Neural cell (in vitro differentiated cells): ENCODE measurements around the gene FIBCD1. TPM values are rescaled to one million over a fixed set of nuclear protein-coding genes. Genes with fewer than 3 reads are reported as not detected.

ENCODE experiments used
- H2AFZ ChIP-seq: fragments of 200-600, 300-800 bp; sonication (generic), shearing (Covaris generic); 2 replicates; pipeline ENCODE4 v1.6.0; 2014; ENCODE audit warnings: low read depth, mild to moderate bottlenecking, antibody characterized with exemption, low read length, moderate library complexity
- H3F3A ChIP-seq: fragments of 200-600 bp; shearing (Covaris generic); 2 replicates; pipeline ENCODE4 v1.6.1; 2016; ENCODE audit warnings: mild to moderate bottlenecking, moderate library complexity, mixed read lengths, antibody characterized with exemption, low read length; ENCODE audit not compliant: insufficient read depth, poor library complexity, severe bottlenecking
- H3K27ac ChIP-seq: fragments of 200-600, 300-800 bp; sonication (generic), shearing (Covaris generic); 2 replicates; pipeline ENCODE4 v1.5.1; 2014; ENCODE audit warnings: mild to moderate bottlenecking, low read length, moderate library complexity
- H3K27me3 ChIP-seq: fragments of 300-800, 200-600 bp; sonication (generic), shearing (Covaris generic); 2 replicates; pipeline ENCODE4 v1.6.0; 2014; ENCODE audit warnings: mild to moderate bottlenecking, low read depth, low read length, moderate library complexity; ENCODE audit not compliant: insufficient read depth
- H3K36me3 ChIP-seq: fragments of 300-800, 200-600 bp; sonication (generic), shearing (Covaris generic); 2 replicates; pipeline ENCODE4 v1.5.1; 2014; ENCODE audit warnings: mild to moderate bottlenecking, antibody characterized with exemption, low read length, moderate library complexity; ENCODE audit not compliant: insufficient read depth
- H3K4me2 ChIP-seq: fragments of 300-800, 200-600 bp; sonication (generic), shearing (Covaris generic); 2 replicates; pipeline ENCODE4 v1.6.0; 2014; ENCODE audit warnings: mild to moderate bottlenecking, low read length
- H3K4me3 ChIP-seq: fragments of 300-800, 200-600 bp; sonication (generic), shearing (Covaris generic); 2 replicates; pipeline ENCODE4 v1.5.1; 2014; ENCODE audit warnings: mild to moderate bottlenecking, low read length, moderate library complexity
- H3K79me2 ChIP-seq: fragments of 200-600 bp; shearing (Covaris generic); replicated peaks from 2 replicates; pipeline ENCODE4 v1.6.0; 2014; ENCODE audit warnings: mild to moderate bottlenecking, low read length, moderate library complexity; ENCODE audit not compliant: insufficient read depth
- H3K9ac ChIP-seq: fragments of 300-800, 200-600 bp; sonication (generic), shearing (Covaris generic); 2 replicates; pipeline ENCODE4 v1.6.1; 2016; ENCODE audit warnings: mild to moderate bottlenecking, low read length, mixed read lengths
- H3K9me2 ChIP-seq: fragments of 200-600 bp; shearing (Covaris generic); 2 replicates; pipeline ENCODE4 v1.6.1; 2016; ENCODE audit warnings: mild to moderate bottlenecking, low read length, mixed read lengths; ENCODE audit not compliant: insufficient read depth
- H3K9me3 ChIP-seq: fragments of 200-600, 300-800 bp; sonication (generic), shearing (Covaris generic); 2 replicates; pipeline ENCODE4 v1.6.1; 2016; ENCODE audit warnings: mild to moderate bottlenecking, mixed run types, low read length, moderate library complexity, mixed read lengths
- H4K20me1 ChIP-seq: fragments of 200-600 bp; shearing (Covaris generic); 2 replicates; pipeline ENCODE4 v1.6.1; 2016; ENCODE audit warnings: mild to moderate bottlenecking, mixed run types; ENCODE audit not compliant: insufficient read depth
- EP300 ChIP-seq: fragments of 450-650 bp; conservative IDR thresholded peaks from 2 replicates; pipeline ENCODE4 v1.6.1; 2014; ENCODE audit warnings: antibody characterized with exemption, mild to moderate bottlenecking, moderate library complexity; ENCODE audit not compliant: poor library complexity, severe bottlenecking
- EZH2 ChIP-seq: fragments of 200-600, 300-800 bp; shearing (Covaris generic), sonication (generic); IDR thresholded peaks from 2 replicates; pipeline ENCODE4 v1.6.1; 2014; ENCODE audit warnings: antibody characterized with exemption, low read length, borderline replicate concordance, mild to moderate bottlenecking; ENCODE audit not compliant: insufficient read depth, poor library complexity, severe bottlenecking
- MXI1 ChIP-seq: fragments of 450-650 bp; conservative IDR thresholded peaks from 2 replicates; pipeline ENCODE4 v1.6.1; 2014; ENCODE audit warnings: antibody characterized with exemption, mild to moderate bottlenecking; ENCODE audit not compliant: poor library complexity, severe bottlenecking
- POLR2AphosphoS5 ChIP-seq: IDR thresholded peaks from 2 replicates; pipeline ENCODE4 v1.6.1; 2012
- RAD21 ChIP-seq: fragments of 450-650 bp; conservative IDR thresholded peaks from 2 replicates; pipeline ENCODE4 v1.6.1; 2014; ENCODE audit warnings: antibody characterized with exemption, mild to moderate bottlenecking, moderate library complexity
- SMC3 ChIP-seq: fragments of 450-650 bp; conservative IDR thresholded peaks from 2 replicates; pipeline ENCODE4 v1.6.1; 2014; ENCODE audit warnings: antibody characterized with exemption, mild to moderate bottlenecking, moderate library complexity; ENCODE audit not compliant: poor library complexity
- TAF1 ChIP-seq: IDR thresholded peaks from 2 replicates; pipeline ENCODE4 v1.6.1; 2012; ENCODE audit warnings: low read depth
- polyA plus RNA-seq: library from polyadenylated mRNA; depleted of rRNA; stranded (reverse); fragments of >200 nt; gene quantifications from 2 replicates; pipeline ENCODE4 v1.2.3, GENCODE V29; 2014
- TF ChIP-seq, protein P1 (sequence below): IDR thresholded peaks from 2 replicates; pipeline ENCODE4 v1.6.1; 2012; ENCODE audit warnings: borderline replicate concordance
- TF ChIP-seq, protein P2 (sequence below): fragments of 450-650 bp; IDR thresholded peaks from 2 replicates; pipeline ENCODE4 v1.5.1; 2014; ENCODE audit warnings: antibody characterized with exemption, mild to moderate bottlenecking, moderate library complexity; ENCODE audit not compliant: poor library complexity, severe bottlenecking

Gene FIBCD1
- polyA plus RNA-seq, 1 donor from 2014 or later: 2.7 TPM

DNA sequence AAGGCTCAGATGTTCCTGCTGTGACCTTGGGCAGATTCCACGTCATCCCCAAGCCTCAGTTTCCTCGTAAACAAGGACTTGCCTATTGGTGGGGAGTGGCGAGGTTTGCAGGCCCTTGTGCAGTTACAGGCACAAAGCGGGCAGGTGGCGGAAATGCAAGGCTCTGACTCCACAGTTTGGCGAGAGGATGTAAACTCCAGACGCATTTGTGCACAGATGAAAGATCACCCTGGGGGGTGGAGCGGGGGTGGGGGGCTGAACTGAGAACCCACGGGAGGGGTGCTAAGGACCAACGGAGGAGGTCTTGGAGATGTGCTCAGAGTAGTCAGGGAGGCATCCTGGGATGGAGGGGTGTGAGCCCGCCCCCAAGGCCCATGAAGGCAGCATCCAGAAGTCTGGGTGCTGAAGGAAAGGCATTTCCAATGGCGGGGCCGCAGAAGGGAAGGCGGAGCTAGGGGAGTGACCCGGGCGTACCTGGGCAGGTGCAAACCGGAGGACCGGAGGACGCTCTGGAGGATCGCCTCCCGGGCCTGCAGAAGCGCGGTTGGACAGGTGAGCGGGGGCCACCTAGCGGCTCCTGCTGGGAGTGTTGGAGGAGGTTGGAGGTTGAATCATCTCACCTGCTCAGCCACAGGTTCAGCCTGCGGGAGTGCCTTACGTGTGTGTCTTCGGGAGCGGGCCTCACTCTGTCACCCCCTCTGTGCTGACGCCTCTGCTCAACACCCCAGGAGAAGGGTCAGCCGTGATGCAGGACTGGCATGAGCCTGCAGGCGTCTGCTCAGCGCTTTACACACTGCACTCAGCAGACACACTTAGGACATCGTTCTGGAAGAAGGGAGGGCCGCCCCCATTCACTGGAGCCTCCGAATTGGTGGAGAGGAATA lies 1.9 kb upstream of the FIBCD1 start:
- no peak for TF ChIP-seq TAF1
- TF ChIP-seq POLR2AphosphoS5: no peak
- TF ChIP-seq EP300: no peak
- TF ChIP-seq EZH2: no peak
- TF ChIP-seq SMC3: peak; percentile 91
- TF ChIP-seq MXI1: no peak
- TF ChIP-seq, protein P1, sequence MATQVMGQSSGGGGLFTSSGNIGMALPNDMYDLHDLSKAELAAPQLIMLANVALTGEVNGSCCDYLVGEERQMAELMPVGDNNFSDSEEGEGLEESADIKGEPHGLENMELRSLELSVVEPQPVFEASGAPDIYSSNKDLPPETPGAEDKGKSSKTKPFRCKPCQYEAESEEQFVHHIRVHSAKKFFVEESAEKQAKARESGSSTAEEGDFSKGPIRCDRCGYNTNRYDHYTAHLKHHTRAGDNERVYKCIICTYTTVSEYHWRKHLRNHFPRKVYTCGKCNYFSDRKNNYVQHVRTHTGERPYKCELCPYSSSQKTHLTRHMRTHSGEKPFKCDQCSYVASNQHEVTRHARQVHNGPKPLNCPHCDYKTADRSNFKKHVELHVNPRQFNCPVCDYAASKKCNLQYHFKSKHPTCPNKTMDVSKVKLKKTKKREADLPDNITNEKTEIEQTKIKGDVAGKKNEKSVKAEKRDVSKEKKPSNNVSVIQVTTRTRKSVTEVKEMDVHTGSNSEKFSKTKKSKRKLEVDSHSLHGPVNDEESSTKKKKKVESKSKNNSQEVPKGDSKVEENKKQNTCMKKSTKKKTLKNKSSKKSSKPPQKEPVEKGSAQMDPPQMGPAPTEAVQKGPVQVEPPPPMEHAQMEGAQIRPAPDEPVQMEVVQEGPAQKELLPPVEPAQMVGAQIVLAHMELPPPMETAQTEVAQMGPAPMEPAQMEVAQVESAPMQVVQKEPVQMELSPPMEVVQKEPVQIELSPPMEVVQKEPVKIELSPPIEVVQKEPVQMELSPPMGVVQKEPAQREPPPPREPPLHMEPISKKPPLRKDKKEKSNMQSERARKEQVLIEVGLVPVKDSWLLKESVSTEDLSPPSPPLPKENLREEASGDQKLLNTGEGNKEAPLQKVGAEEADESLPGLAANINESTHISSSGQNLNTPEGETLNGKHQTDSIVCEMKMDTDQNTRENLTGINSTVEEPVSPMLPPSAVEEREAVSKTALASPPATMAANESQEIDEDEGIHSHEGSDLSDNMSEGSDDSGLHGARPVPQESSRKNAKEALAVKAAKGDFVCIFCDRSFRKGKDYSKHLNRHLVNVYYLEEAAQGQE: no peak
- TF ChIP-seq, protein P2, sequence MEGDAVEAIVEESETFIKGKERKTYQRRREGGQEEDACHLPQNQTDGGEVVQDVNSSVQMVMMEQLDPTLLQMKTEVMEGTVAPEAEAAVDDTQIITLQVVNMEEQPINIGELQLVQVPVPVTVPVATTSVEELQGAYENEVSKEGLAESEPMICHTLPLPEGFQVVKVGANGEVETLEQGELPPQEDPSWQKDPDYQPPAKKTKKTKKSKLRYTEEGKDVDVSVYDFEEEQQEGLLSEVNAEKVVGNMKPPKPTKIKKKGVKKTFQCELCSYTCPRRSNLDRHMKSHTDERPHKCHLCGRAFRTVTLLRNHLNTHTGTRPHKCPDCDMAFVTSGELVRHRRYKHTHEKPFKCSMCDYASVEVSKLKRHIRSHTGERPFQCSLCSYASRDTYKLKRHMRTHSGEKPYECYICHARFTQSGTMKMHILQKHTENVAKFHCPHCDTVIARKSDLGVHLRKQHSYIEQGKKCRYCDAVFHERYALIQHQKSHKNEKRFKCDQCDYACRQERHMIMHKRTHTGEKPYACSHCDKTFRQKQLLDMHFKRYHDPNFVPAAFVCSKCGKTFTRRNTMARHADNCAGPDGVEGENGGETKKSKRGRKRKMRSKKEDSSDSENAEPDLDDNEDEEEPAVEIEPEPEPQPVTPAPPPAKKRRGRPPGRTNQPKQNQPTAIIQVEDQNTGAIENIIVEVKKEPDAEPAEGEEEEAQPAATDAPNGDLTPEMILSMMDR: peak; percentile 95
- peak; percentile 92 for TF ChIP-seq RAD21
- H2AFZ ChIP-seq: no peak overlapping the region
- H3K9me3 ChIP-seq: no peaks in the 10 kb centered on the region
- H3K27ac ChIP-seq: no peak overlapping the region
- peak overlapping the region; percentile 51 for H3K4me3 ChIP-seq
- H3K27me3 ChIP-seq: peaks cover 47% of the 10 kb centered on the region
- no peak overlapping the region for H3K4me2 ChIP-seq
- H3K79me2 ChIP-seq: no peaks in the 10 kb centered on the region
- H3K9ac ChIP-seq: no peak overlapping the region
- no peaks in the 10 kb centered on the region for H3K36me3 ChIP-seq
- H4K20me1 ChIP-seq: no peaks in the 10 kb centered on the region
- no peaks in the 10 kb centered on the region for H3K9me2 ChIP-seq
- H3F3A ChIP-seq: no peaks in the 10 kb centered on the region

DNA sequence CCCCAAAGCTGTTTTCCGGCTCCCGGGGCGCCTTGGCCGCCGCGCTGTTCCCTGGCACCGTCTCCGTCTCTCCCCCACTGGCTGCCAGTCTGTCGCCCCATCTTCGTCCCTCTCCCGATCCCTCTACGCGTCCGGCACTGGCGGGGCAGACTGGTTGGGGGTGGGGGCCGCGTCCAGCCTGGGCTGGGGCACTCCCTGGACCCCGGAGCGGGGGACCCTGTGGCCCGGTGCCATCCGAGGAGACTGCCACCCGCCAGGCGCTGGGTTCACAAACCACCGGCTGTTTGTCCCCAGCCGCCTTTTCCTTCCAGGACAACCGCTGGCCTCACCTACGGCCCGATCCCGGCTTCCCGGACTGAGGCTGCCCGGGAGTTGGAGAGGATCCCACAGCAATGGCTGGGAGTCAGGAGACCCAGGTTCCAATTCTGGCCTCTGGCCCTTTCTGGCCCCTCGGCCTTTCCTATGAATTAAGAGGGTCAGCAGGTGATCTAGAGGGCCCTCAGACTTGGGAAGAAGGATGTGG lies 1.0 kb upstream of the FIBCD1 start:
- Histone ChIP-seq H3F3A (no peaks in the 10 kb centered on the region), H3K9ac (no peak overlapping the region), H3K27me3 (peaks cover 47% of the 10 kb centered on the region), H3K4me2 (no peak overlapping the region), H3K9me2 (no peaks in the 10 kb centered on the region), H3K27ac (no peak overlapping the region), H4K20me1 (no peaks in the 10 kb centered on the region), H3K4me3 (peak overlapping the region; percentile 79), H3K36me3 (no peaks in the 10 kb centered on the region), H3K9me3 (no peaks in the 10 kb centered on the region), H2AFZ (no peak overlapping the region), H3K79me2 (no peaks in the 10 kb centered on the region)
- TF ChIP-seq POLR2AphosphoS5: no peak
- peak; percentile 32 for TF ChIP-seq EZH2
